ENCODE measurements around the gene YAE1. TPM values are rescaled to one million over a fixed set of nuclear protein-coding genes. Genes with fewer than 3 reads are reported as not detected.

Gene YAE1
- total RNA-seq, 1 donor from 2014 or later: 27.4 TPM

GRCh38 chr7:39606352-39606751, 40.1 kb downstream of the YAE1 start:
- TF ChIP-seq, protein P1, sequence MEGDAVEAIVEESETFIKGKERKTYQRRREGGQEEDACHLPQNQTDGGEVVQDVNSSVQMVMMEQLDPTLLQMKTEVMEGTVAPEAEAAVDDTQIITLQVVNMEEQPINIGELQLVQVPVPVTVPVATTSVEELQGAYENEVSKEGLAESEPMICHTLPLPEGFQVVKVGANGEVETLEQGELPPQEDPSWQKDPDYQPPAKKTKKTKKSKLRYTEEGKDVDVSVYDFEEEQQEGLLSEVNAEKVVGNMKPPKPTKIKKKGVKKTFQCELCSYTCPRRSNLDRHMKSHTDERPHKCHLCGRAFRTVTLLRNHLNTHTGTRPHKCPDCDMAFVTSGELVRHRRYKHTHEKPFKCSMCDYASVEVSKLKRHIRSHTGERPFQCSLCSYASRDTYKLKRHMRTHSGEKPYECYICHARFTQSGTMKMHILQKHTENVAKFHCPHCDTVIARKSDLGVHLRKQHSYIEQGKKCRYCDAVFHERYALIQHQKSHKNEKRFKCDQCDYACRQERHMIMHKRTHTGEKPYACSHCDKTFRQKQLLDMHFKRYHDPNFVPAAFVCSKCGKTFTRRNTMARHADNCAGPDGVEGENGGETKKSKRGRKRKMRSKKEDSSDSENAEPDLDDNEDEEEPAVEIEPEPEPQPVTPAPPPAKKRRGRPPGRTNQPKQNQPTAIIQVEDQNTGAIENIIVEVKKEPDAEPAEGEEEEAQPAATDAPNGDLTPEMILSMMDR (IDR thresholded peaks at IDR 0.05; ENCODE audit: unreplicated experiment): no peak

DNA sequence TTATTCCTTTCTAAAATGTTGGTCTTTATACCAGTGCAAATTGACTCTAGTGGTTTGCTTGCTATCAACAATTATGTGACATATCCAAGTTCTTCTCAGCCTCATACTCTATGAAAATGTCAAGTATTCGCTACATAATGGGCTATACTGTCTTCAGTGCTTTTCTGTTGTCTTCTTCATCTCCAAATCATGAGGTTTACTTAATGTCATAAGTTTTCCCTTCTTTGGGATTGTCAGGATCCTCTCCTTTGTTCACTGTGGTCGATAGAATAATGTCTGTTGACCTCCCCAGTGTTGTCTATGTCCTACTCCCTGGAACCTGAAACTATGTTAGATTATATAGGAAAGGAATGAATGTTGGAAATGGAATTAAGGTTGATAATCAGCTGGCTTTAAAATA, 40.7 kb downstream of the YAE1 start:
- H3K4me3 Mint-ChIP-seq: no peak overlapping the region
- H3K4me1 Mint-ChIP-seq: peaks cover 19% of the 10 kb centered on the region
- H3K27me3 Mint-ChIP-seq (ENCODE audit: low read depth): peaks cover 1% of the 10 kb centered on the region
- DNase-seq (ENCODE audit: low spot score in 2 of 2, unreplicated experiment in 2 of 2): no peak
- TF ChIP-seq, protein P1 (IDR thresholded peaks at IDR 0.05; ENCODE audit: unreplicated experiment): no peak
- H3K27ac Mint-ChIP-seq: no peak overlapping the region
- H3K9me3 Mint-ChIP-seq: no peaks in the 10 kb centered on the region
- H3K36me3 Mint-ChIP-seq: no peaks in the 10 kb centered on the region

More at GRCh38 chr7:39606352-39606751, 40.1 kb downstream of the YAE1 start:
- DNase-seq (ENCODE audit: low spot score in 2 of 2, unreplicated experiment in 2 of 2): no peak
- Mint-ChIP-seq H3K9me3 (no peaks in the 10 kb centered on the region), H3K4me1 (peaks cover 19% of the 10 kb centered on the region), H3K4me3 (no peak overlapping the region), H3K27me3 (ENCODE audit: low read depth) (peaks cover 1% of the 10 kb centered on the region), H3K36me3 (no peaks in the 10 kb centered on the region), H3K27ac (no peak overlapping the region)

GRCh38 chr7:39607865-39608264, 41.7 kb downstream of the YAE1 start:
- DNase-seq (ENCODE audit: low spot score in 2 of 2, unreplicated experiment in 2 of 2): no peak
- Mint-ChIP-seq H3K4me3 (no peak overlapping the region), H3K4me1 (peaks cover 19% of the 10 kb centered on the region), H3K9me3 (no peaks in the 10 kb centered on the region), H3K27ac (no peak overlapping the region), H3K36me3 (no peaks in the 10 kb centered on the region), H3K27me3 (ENCODE audit: low read depth) (peaks cover 1% of the 10 kb centered on the region)
- TF ChIP-seq, protein P1 (IDR thresholded peaks at IDR 0.05; ENCODE audit: unreplicated experiment): no peak

DNA sequence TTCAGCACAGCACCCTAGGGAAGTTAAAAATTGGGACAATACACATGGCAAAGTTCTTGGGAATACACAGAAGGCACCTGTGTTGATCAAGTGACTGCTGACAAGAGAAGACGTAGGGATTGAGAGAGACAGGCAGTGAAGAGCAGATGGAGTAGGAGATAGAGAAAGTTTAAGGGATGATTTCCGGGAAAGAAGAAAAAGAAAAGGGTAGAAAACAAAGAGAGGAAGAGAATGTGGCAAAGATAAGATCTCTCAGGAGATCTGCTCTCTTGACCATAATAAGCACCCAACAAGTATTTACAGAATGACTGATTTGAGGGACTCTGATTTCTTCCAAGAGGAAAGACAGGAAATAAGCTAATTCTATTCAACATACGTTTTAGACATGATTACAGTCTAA, 42.1 kb downstream of the YAE1 start:
- H3K4me3 Mint-ChIP-seq: no peak overlapping the region
- H3K27ac Mint-ChIP-seq: peak overlapping the region; percentile 8
- TF ChIP-seq, protein P1 (IDR thresholded peaks at IDR 0.05; ENCODE audit: unreplicated experiment): no peak
- peaks cover 19% of the 10 kb centered on the region for H3K4me1 Mint-ChIP-seq
- H3K36me3 Mint-ChIP-seq: no peaks in the 10 kb centered on the region
- no peaks in the 10 kb centered on the region for H3K9me3 Mint-ChIP-seq
- peaks cover 1% of the 10 kb centered on the region for H3K27me3 Mint-ChIP-seq (ENCODE audit: low read depth)
- DNase-seq (ENCODE audit: low spot score in 2 of 2, unreplicated experiment in 2 of 2): no peak

GRCh38 chr7:39609113-39609934, 43.1 kb downstream of the YAE1 start:
- H3K27ac Mint-ChIP-seq: peak overlapping the region; percentile 48
- H3K36me3 Mint-ChIP-seq: no peaks in the 10 kb centered on the region
- TF ChIP-seq, protein P1 (IDR thresholded peaks at IDR 0.05; ENCODE audit: unreplicated experiment): no peak
- no peaks in the 10 kb centered on the region for H3K9me3 Mint-ChIP-seq
- H3K4me3 Mint-ChIP-seq: peak overlapping the region; percentile 63
- peaks cover 1% of the 10 kb centered on the region for H3K27me3 Mint-ChIP-seq (ENCODE audit: low read depth)
- peaks cover 19% of the 10 kb centered on the region for H3K4me1 Mint-ChIP-seq
- DNase-seq (ENCODE audit: low spot score in 2 of 2, unreplicated experiment in 2 of 2): peak in 1 of 2 experiments; percentile 55

All from mesothelial cell of epicardium (in vitro differentiated cells).